ENCODE data around the gene POU2AF1.

DNA sequence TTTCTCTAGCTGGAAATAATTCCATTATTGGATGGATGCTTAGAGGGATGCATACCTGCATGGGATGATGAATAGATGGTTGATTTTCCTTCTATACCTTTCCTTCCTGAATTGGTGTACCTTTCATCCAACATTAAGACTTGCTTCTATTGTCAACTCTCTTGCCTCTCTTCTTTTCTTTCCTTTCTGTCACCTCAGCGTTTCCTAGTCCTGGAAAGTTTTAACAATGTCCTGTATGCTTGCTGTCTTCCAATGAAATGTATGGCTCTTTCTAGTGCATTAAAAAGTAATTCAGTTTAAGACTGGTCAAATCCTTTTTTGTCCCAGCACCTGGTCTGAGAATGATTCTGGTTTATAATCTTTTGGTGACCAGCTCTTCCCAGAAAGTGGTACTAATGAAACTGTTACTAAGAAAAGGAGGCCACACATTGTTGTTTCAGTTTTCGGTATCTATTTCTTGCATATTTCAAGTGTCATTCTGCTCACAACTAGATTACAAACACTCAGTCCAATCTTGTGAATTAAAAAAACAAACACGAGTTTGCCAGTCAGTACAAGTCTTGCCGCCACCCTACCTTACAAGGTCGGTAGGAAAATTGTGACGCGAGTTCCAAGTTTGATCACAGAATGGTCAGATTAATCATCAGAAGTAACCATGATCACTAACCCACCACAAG is 8.0 kb downstream of the POU2AF1 start:
- no peak for TF ChIP-seq EZH2 (IDR thresholded peaks at IDR 0.05; ENCODE audit: borderline replicate concordance, low read length)
- TF ChIP-seq, protein P1, sequence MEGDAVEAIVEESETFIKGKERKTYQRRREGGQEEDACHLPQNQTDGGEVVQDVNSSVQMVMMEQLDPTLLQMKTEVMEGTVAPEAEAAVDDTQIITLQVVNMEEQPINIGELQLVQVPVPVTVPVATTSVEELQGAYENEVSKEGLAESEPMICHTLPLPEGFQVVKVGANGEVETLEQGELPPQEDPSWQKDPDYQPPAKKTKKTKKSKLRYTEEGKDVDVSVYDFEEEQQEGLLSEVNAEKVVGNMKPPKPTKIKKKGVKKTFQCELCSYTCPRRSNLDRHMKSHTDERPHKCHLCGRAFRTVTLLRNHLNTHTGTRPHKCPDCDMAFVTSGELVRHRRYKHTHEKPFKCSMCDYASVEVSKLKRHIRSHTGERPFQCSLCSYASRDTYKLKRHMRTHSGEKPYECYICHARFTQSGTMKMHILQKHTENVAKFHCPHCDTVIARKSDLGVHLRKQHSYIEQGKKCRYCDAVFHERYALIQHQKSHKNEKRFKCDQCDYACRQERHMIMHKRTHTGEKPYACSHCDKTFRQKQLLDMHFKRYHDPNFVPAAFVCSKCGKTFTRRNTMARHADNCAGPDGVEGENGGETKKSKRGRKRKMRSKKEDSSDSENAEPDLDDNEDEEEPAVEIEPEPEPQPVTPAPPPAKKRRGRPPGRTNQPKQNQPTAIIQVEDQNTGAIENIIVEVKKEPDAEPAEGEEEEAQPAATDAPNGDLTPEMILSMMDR (conservative IDR thresholded peaks at IDR 0.05 in 1 of 2, IDR thresholded peaks at IDR 0.05 in 1 of 2; ENCODE audit: extremely low read depth in 1 of 2, insufficient read depth in 1 of 2, low read depth in 1 of 2, low read length in 2 of 2): no peak
